Measurements from ENCODE around the gene RALB.

RALB gene

GRCh38 chr2:120341977-120342376 is 89.3 kb downstream of the RALB start:
- CTCF ChIA-PET, result interaction anchor here (0.6 to 3.0 kb wide), 4 partner anchors 62 to 333 kb away, joined by 4 to 36 read pairs (median 14); no protein-coding TSS in a partner anchor
- TF ChIP-seq ZNF501 (tag by site-specific recombination; IDR thresholded peaks at IDR 0.05) (no peak), PRDM4 (tag by site-specific recombination; IDR thresholded peaks at IDR 0.05) (no peak), TSHZ1 (tag by site-specific recombination; IDR thresholded peaks at IDR 0.05; ENCODE audit: borderline replicate concordance) (no peak), ZSCAN16 (tag by site-specific recombination; IDR thresholded peaks at IDR 0.05) (no peak), ZNF16 (tag by site-specific recombination; IDR thresholded peaks at IDR 0.05; ENCODE audit: low read depth) (no peak), HOXA7 (CRISPR knock-in tag; IDR thresholded peaks at IDR 0.05; ENCODE audit: borderline replicate concordance) (no peak), CTCF (tag by site-specific recombination; IDR thresholded peaks at IDR 0.05) (no peak), ZFP37 (tag by site-specific recombination; IDR thresholded peaks at IDR 0.05) (no peak)
- Histone ChIP-seq H3K27ac (ENCODE audit: extremely low read depth, low read depth, low read length) (no peak overlapping the region), H3K36me3 (ENCODE audit: control insufficient read depth in 2 of 2, insufficient read depth in 1 of 2, low read length in 2 of 2) (no peaks in the 10 kb centered on the region), H3K9me3 (ENCODE audit: control insufficient read depth, insufficient read depth, low read depth, low read length) (no peaks in the 10 kb centered on the region), H3K4me3 (ENCODE audit: low read depth, low read length) (no peak overlapping the region), H3K4me1 (ENCODE audit: control insufficient read depth, insufficient read depth, low read length) (no peaks in the 10 kb centered on the region; the same call in 1 of the 2 replicates)
- POLR2A ChIA-PET, result no interaction called here

GRCh38 chr2:120342446-120342845 is 89.8 kb downstream of the RALB start:
- Histone ChIP-seq H3K27ac (ENCODE audit: extremely low read depth, low read depth, low read length) (no peak overlapping the region), H3K9me3 (ENCODE audit: control insufficient read depth, insufficient read depth, low read depth, low read length) (no peaks in the 10 kb centered on the region), H3K4me1 (ENCODE audit: control insufficient read depth, insufficient read depth, low read length) (peaks cover 1% of the 10 kb centered on the region), H3K4me3 (ENCODE audit: low read depth, low read length) (no peak overlapping the region), H3K36me3 (ENCODE audit: control insufficient read depth in 2 of 2, insufficient read depth in 1 of 2, low read length in 2 of 2) (no peaks in the 10 kb centered on the region)
- ChIA-PET POLR2A (no interaction called here), CTCF (interaction anchor here (0.6 to 3.0 kb wide), 13 partner anchors 8 to 339 kb away, joined by 3 to 36 read pairs (median 5); no protein-coding TSS in a partner anchor)
- TF ChIP-seq ZNF518A (tag by site-specific recombination; conservative IDR thresholded peaks at IDR 0.05; ENCODE audit: low read depth), result no peak
- no peak for TF ChIP-seq ZNF169 (tag by site-specific recombination; IDR thresholded peaks at IDR 0.05)
- no peak for TF ChIP-seq GFI1B (tag by site-specific recombination; IDR thresholded peaks at IDR 0.05)
- no peak for TF ChIP-seq ZNF335 (tag by site-specific recombination; conservative IDR thresholded peaks at IDR 0.05)
- TF ChIP-seq ZNF626 (tag by site-specific recombination; IDR thresholded peaks at IDR 0.05), result no peak
- TF ChIP-seq AEBP2 (tag by site-specific recombination; IDR thresholded peaks at IDR 0.05; ENCODE audit: borderline replicate concordance), result no peak
- no peak for TF ChIP-seq ZNF837 (tag by site-specific recombination; IDR thresholded peaks at IDR 0.05)
- no peak for TF ChIP-seq ZNF184 (tag by site-specific recombination; IDR thresholded peaks at IDR 0.05)
- TF ChIP-seq ZNF211 (tag by site-specific recombination; IDR thresholded peaks at IDR 0.05; ENCODE audit: low read depth), result no peak
- no peak for TF ChIP-seq ZIC2 (tag by site-specific recombination; IDR thresholded peaks at IDR 0.05)
- no peak for TF ChIP-seq ZNF777 (tag by site-specific recombination; IDR thresholded peaks at IDR 0.05; ENCODE audit: borderline replicate concordance)
- TF ChIP-seq ZNF843 (tag by site-specific recombination; IDR thresholded peaks at IDR 0.05), result no peak

All from HEK293 (cell line).